ENCODE measurements around the gene NRL. TPM values are rescaled to one million over a fixed set of nuclear protein-coding genes. Genes with fewer than 3 reads are reported as not detected.

NRL gene
- total RNA-seq, 1 experiment from 2014 or later, result 4.5 TPM

- no peak for DNase-seq (ENCODE audit: low spot score)
These were observed 30.5 kb upstream of the NRL start for GRCh38 chr14:24145219-24145618.

DNA sequence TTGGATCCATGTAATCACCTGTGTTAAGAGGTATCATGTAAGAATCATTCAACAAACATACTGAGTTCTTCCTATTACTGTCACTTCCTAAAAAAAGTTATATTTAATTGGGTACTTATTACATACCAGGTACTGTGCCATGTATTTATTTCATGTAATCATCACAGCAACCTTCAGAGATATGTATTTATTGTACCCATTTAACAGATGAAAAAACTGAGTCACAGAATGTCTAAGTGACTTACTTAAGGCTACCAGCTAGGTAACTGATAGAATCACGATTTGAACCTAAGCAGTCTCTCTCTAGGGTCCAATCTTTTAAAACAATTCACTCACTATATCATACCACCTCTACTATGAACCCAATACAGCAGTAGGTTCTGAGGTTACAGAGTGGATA, 29.7 kb upstream of the NRL start:
- DNase-seq (ENCODE audit: low spot score), result no peak

- no peak for DNase-seq (ENCODE audit: low spot score)
These were observed 28.8 kb upstream of the NRL start for GRCh38 chr14:24143511-24143910.

- peak; percentile 98 for DNase-seq (ENCODE audit: low spot score)
These were observed 26.5 kb upstream of the NRL start, which contains the start of gene EMC9 for GRCh38 chr14:24141097-24141880. EMC9 (minus strand) TSS chr14:24141591; CDS start chr14:24141304, 287 bp downstream.

- peak; percentile 32 for DNase-seq (ENCODE audit: low spot score)
These were observed 24.7 kb upstream of the NRL start for GRCh38 chr14:24139272-24139934.

GRCh38 chr14:24138396-24139271, 23.9 kb upstream of the NRL start:
- DNase-seq (ENCODE audit: low spot score), result no peak

GRCh38 chr14:24137529-24138395, 23.0 kb upstream of the NRL start:
- no peak for DNase-seq (ENCODE audit: low spot score)

GRCh38 chr14:24136684-24137528, 22.2 kb upstream of the NRL start:
- peak; percentile 11 for DNase-seq (ENCODE audit: low spot score)

DNA sequence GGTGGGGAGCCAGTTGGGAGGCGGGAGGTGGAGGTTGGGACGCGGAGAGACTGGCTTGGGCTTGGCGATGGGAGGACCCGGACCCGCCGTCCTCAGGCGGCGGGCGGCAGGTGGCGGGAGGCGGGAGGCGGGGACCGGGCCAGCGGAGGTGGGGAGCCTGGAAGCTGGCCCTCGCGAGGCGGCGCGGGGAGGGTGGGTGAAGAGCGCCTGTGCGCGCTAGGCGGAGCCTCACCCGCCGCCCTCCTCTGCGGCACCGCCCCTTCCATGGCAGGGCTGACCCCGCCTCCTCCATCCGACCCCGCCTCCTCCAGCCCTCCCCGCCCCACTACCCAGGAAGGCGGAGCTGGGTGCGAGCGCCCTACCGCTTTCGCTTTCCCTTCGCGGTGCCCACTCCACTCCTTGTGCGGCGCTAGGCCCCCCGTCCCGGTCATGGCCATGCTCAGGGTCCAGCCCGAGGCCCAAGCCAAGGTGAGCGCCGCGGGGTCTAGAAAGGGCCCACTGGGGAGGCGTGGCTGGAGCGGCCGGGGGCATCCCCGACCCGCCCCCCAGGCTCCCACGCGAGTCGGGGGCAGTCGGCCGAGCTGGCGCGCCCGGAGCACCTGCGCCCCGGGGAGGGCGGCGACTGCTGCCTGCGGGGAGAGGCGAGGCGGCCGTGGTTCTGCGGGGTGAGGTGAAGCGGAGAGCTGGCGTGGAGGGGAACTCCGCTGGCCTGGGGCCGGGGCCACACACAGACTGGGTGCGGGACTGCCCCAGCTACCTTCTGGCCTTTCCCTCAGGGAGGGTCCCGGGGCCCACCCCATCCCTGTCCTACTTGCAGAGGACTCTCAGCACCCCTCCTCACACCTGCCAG, 21.3 kb upstream of the NRL start, which contains the start of gene PSME1:
Gene PSME1, plus strand, starts transcription at position 361 of the 850 bp plus-strand sequence. Its CDS starts 69 bp downstream, at position 430.
- DNase-seq (ENCODE audit: low spot score), result peak; percentile 82

GRCh38 chr14:24135584-24135833, 20.8 kb upstream of the NRL start:
- DNase-seq (ENCODE audit: low spot score), result no peak

GRCh38 chr14:24133735-24134134, 19.0 kb upstream of the NRL start:
- no peak for DNase-seq (ENCODE audit: low spot score)

- DNase-seq (ENCODE audit: low spot score), result no peak
These were observed 18.2 kb upstream of the NRL start for GRCh38 chr14:24132976-24133375.

DNA sequence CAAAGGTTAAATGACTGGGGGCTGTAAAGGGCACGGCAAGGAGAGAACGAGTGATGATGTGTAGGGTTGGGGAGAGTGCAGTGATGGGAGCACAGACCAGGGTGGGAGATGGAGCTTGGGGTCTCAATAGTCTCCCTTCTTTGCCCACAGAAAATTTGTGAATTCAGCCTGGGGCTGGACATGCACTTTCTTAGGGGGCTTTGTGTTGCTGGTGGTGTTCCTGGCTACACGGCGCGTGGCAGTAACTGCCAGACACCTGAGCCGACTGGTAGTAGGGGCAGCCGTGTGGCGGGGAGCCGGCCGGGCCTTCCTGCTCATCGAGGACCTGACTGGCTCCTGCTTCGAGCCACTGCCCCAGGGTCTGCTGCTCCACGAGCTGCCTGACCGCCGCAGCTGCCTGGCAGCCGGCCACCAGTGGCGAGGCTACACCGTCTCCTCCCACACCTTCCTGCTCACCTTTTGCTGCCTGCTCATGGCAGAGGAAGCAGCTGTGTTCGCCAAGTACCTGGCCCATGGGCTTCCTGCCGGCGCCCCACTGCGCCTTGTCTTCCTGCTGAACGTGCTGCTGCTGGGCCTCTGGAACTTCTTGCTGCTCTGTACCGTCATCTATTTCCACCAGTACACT, 17.4 kb upstream of the NRL start:
- DNase-seq (ENCODE audit: low spot score), result no peak

DNA sequence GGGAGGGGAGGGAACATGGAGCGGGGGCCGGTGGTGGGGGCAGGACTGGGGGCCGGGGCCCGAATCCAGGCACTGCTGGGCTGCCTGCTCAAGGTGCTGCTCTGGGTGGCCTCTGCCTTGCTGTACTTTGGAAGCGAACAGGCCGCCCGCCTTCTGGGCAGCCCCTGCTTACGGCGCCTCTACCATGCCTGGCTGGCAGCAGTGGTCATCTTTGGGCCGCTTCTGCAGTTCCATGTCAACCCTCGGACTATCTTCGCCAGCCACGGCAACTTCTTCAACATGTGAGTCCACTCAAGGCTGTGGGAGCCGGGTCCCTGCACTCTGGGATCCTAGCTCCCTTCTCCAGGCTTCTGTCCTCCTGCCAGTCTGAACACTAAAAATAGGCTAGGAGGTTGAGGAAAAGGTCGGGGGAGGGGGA, 16.8 kb upstream of the NRL start:
- no peak for DNase-seq (ENCODE audit: low spot score)

DNA sequence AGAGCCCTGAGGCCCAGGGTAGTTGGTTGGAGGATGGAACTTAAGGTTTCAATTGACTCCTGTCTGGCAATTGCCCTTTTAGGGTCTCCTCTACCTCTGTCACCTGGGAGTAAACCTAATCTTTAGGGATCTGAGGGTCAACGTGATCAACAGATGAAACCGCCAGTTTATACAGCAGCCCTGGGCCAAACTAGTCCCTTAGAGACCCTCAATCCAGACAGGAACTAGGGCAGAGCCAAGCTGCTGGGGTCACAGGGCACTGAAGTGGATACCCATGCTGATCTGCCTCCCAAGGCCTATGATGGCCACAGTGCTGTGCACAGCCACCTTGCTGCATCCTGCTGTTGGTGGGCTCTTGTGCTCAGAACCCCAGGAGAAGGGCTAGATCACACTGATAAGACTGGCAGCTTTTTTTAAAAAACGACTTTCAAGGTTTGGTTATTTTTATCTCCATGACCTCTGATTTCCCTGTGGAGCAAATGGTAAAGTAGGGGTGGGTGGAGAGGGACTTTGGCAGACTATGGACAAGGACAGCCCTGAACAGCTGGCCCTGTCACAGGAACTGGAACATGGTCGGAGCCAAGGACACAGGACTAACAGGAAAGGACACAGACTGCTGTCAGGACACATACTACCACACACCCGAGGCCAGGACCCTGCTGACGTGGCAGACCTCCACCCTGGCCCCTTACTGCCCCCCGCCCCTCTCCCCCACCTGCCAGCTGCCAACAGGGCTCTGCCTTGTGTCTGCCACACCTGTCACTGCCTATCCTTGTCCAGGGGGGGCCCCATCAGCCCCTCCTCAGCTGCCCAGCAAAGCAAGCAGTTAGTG, 16.2 kb upstream of the NRL start:
- no peak for DNase-seq (ENCODE audit: low spot score)

DNA sequence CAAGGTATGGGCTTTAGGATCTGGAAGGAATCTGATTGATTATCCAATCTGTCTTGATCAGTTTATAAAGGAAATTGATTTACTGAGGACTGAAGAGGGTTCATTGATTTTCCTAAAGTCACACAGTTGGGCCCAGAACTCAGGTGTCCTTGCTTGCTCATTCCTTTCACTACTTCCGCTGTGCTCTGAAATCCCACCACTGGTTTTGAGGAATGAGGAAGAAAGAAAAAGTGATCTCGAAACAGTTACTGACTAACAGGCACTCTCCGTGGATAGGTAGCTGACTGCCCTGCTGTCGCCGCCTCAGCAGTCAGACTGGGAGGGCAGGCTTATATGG, 15.6 kb upstream of the NRL start, which contains the start of gene FITM1:
Gene FITM1, plus strand, starts transcription at position 280 of the 337 bp plus-strand sequence. CDS start 905 bp downstream, outside the sequence.
- no peak for DNase-seq (ENCODE audit: low spot score)

DNA sequence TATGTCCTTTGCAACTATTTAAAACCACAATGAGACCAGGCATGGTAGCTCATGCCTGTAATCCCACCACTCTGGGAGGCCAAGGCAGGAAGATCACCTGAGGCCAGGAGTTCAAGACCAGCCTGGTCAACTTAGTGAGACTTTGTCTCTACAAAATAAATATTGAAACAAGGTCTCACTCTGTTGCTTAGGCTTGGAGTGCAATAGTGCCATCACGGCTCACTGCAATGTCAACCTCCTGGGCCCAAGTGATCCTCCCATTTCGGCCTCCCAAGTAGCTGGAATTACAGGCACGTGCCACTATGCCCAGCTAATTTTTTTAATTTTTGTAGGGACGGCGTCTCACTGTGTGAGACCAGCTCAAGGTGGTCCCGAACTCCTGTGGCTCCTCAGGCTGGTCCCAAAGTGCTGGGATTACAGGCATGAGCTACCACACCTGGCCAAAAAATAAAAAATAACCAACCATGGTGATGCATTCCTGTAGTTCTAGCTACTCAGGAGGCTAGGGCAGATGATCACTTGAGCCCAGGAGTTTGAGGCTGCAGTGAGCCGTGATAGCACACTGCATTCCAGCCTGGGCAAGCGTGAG, 14.8 kb upstream of the NRL start:
- DNase-seq (ENCODE audit: low spot score), result no peak

GRCh38 chr14:24127673-24128072, 12.9 kb upstream of the NRL start:
- DNase-seq (ENCODE audit: low spot score), result no peak

Measured in HT-29 (cell line).